DOHH2 (cell line): ENCODE data around the gene C12orf42.

Experiments
- CTCF ChIP-seq: fragments of 200-600 bp; sonication (generic); IDR thresholded peaks from one replicate; pipeline ENCODE4 v1.5.1; 2014; ENCODE audit warnings: antibody characterized with exemption, mild to moderate bottlenecking, low read depth, low read length; ENCODE audit not compliant: poor library complexity, severe bottlenecking
- EZH2phosphoT487 ChIP-seq: fragments of 200-600 bp; sonication (generic); IDR thresholded peaks from 2 replicates; pipeline ENCODE4 v1.6.1; 2017; ENCODE audit warnings: borderline replicate concordance, mild to moderate bottlenecking, antibody characterized with exemption, low read length, moderate library complexity, mixed read lengths

- no peak for TF ChIP-seq CTCF
- TF ChIP-seq EZH2phosphoT487: no peak
Measured at GRCh38 chr12:103317220-103317619, 178.5 kb downstream of the C12orf42 start.
